K562 (cell line): ENCODE measurements around the gene SNX9. TPM values are rescaled to one million over a fixed set of nuclear protein-coding genes. Genes with fewer than 3 reads are reported as not detected.
A peak's percentile ranks its signal among the peaks of the same experiment; 100 is the strongest.

Experiments
- ATF1 ChIP-seq, 2 experiments: fragments of 450-650 bp in 1 of 2; IDR thresholded peaks; 2 replicates each; pipeline ENCODE4 v1.6.1; 2016; ENCODE audit warnings: missing compliant biosample characterization in 1 of 2, missing genetic modification characterization in 1 of 2
- CUX1 ChIP-seq: fragments of 200-800 bp; sonication (Bioruptor generic); IDR thresholded peaks from 2 replicates; pipeline ENCODE4 v1.6.1; 2016; ENCODE audit warnings: missing genetic modification characterization, missing compliant biosample characterization
- E4F1 ChIP-seq: fragments of 250-450 bp; sonication (Bioruptor Pico); IDR thresholded peaks from 2 replicates; pipeline ENCODE4 v1.5.0; 2021; ENCODE audit warnings: mild to moderate bottlenecking, borderline replicate concordance
- GATA2 ChIP-seq: sonication (generic); formaldehyde crosslinking; IDR thresholded peaks from 2 replicates; pipeline ENCODE4 v1.4.0; 2020; ENCODE audit warnings: mild to moderate bottlenecking, missing genetic modification reagents
- LCOR ChIP-seq: sonication (generic); formaldehyde crosslinking; IDR thresholded peaks from 2 replicates; pipeline ENCODE4 v1.8.0; 2022; ENCODE audit warnings: mild to moderate bottlenecking, missing genetic modification reagents
- MYC ChIP-seq, 2 experiments: fragments of 250-450 bp in 1 of 2; sonication (Bioruptor Pico) in 1 of 2; IDR thresholded peaks; 2 replicates each; pipeline versions ENCODE4 v1.5.1 to v1.6.1; 2012 to 2021; ENCODE audit warnings: low read depth in 2 of 2, borderline replicate concordance in 1 of 2, improper control_type of control experiment in 1 of 2, low read length in 1 of 2, mild to moderate bottlenecking in 1 of 2, moderate library complexity in 1 of 2
- NCOR1 ChIP-seq: fragments of 450-650 bp; IDR thresholded peaks from 2 replicates; pipeline ENCODE4 v1.6.1; 2016; ENCODE audit warnings: mild to moderate bottlenecking, moderate library complexity
- POLR2AphosphoS5 ChIP-seq: IDR thresholded peaks from 2 replicates; pipeline ENCODE4 v1.6.1; 2011; ENCODE audit warnings: mild to moderate bottlenecking, low read depth, low read length, moderate library complexity; ENCODE audit not compliant: control insufficient read depth, insufficient read depth
- TAF9B ChIP-seq: fragments of 450-650 bp; IDR thresholded peaks from 2 replicates; pipeline ENCODE4 v1.6.1; 2018; ENCODE audit warnings: mild to moderate bottlenecking; ENCODE audit not compliant: partially characterized antibody
- TEAD4 ChIP-seq, 2 experiments: sonication (generic) in 1 of 2; formaldehyde crosslinking in 1 of 2; IDR thresholded peaks; 2 replicates each; pipeline versions ENCODE4 v1.6.1 to v1.8.0; 2012 to 2022; ENCODE audit warnings: borderline replicate concordance in 1 of 2, inconsistent platforms in 1 of 2, low read length in 1 of 2, mild to moderate bottlenecking in 1 of 2, missing genetic modification reagents in 1 of 2
- ZNF280A ChIP-seq: fragments of 450-650 bp; IDR thresholded peaks from 2 replicates; pipeline ENCODE4 v1.6.1; 2018; ENCODE audit warnings: mild to moderate bottlenecking, low read depth; ENCODE audit not compliant: partially characterized antibody
- polyA plus RNA-seq, 8 experiments: library from polyadenylated mRNA; depleted of rRNA in 4 of 8; stranded (reverse) in 5 of 8; unstranded in 3 of 8; fragments of >200 nt; fragmentation: Nextera tagmentation in 2 of 8; fragmentation: Illumina TruSeq in 1 of 8; extraction: Ambion mirVana in 2 of 8; extraction: Trizol in 1 of 8; gene quantifications; 2 replicates each; pipeline versions ENCODE4 v1.2.1 to v1.2.3, GENCODE V29; 2011 to 2014; ENCODE audit warnings: inconsistent platforms in 1 of 8, missing spikeins in 1 of 8
- total RNA-seq, 7 experiments: library from RNA; depleted of rRNA in 6 of 7; stranded (reverse); fragments of >200 nt in 6 of 7; fragmentation: Illumina TruSeq in 2 of 7; extraction: Trizol in 2 of 7; gene quantifications; 2 replicates each; pipeline versions ENCODE4 v1.2.1 to v1.2.3, GENCODE V29; 2011 to 2021; ENCODE audit warnings: low replicate concordance in 1 of 7
- TF ChIP-seq, protein P1 (sequence below): fragments of 450-650 bp; IDR thresholded peaks from 2 replicates; pipeline ENCODE4 v1.6.1; 2018; ENCODE audit not compliant: partially characterized antibody

SNX9 gene
- total and polyA plus RNA-seq, 9 of the 15 experiments (the other 6 are each of a cell fraction or from before 2014, with no cell fraction given): 6.0 to 81.7 (median 57.1) TPM

GRCh38 chr6:157825243-157825904 lies 2.3 kb downstream of the SNX9 start (continued):
- TF ChIP-seq CUX1 (CRISPR knock-in tag) (peak; percentile 67; the same call in 1 of the 2 replicates), TEAD4 (IDR thresholded peaks at IDR 0.05; ENCODE audit: low read length) (peak; percentile 92), TEAD4 (CRISPR knock-in tag; IDR thresholded peaks at IDR 0.05; ENCODE audit: borderline replicate concordance) (no peak), LCOR (CRISPR knock-in tag) (peak; percentile 85), E4F1 (CRISPR knock-in tag) (no peak), ATF1 (CRISPR knock-in tag; IDR thresholded peaks at IDR 0.05) (no peak), ATF1 (tag; IDR thresholded peaks at IDR 0.05) (peak; percentile 34; the same call in 1 of the 2 replicates), NCOR1 (peak; percentile 89), ZNF280A (no peak), POLR2AphosphoS5 (peak; percentile 74), GATA2 (CRISPR knock-in tag) (peak; percentile 82), TAF9B (peak; percentile 75), MYC (IDR thresholded peaks at IDR 0.05; ENCODE audit: low read depth, low read length) (peak; percentile 94), MYC (CRISPR knock-in tag; IDR thresholded peaks at IDR 0.05; ENCODE audit: borderline replicate concordance, low read depth) (no peak)
- TF ChIP-seq, protein P1, sequence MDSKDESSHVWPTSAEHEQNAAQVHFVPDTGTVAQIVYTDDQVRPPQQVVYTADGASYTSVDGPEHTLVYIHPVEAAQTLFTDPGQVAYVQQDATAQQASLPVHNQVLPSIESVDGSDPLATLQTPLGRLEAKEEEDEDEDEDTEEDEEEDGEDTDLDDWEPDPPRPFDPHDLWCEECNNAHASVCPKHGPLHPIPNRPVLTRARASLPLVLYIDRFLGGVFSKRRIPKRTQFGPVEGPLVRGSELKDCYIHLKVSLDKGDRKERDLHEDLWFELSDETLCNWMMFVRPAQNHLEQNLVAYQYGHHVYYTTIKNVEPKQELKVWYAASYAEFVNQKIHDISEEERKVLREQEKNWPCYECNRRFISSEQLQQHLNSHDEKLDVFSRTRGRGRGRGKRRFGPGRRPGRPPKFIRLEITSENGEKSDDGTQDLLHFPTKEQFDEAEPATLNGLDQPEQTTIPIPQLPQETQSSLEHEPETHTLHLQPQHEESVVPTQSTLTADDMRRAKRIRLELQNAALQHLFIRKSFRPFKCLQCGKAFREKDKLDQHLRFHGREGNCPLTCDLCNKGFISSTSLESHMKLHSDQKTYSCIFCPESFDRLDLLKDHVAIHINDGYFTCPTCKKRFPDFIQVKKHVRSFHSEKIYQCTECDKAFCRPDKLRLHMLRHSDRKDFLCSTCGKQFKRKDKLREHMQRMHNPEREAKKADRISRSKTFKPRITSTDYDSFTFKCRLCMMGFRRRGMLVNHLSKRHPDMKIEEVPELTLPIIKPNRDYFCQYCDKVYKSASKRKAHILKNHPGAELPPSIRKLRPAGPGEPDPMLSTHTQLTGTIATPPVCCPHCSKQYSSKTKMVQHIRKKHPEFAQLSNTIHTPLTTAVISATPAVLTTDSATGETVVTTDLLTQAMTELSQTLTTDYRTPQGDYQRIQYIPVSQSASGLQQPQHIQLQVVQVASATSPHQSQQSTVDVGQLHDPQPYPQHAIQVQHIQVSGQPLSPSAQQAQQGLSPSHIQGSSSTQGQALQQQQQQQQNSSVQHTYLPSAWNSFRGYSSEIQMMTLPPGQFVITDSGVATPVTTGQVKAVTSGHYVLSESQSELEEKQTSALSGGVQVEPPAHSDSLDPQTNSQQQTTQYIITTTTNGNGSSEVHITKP: peak; percentile 47
